Measurements from ENCODE around the gene PDIA6.

- TF ChIP-seq SNAI2 (CRISPR knock-in tag; IDR thresholded peaks at IDR 0.05) (no peak), PPARA (CRISPR knock-in tag; IDR thresholded peaks at IDR 0.05; ENCODE audit: borderline replicate concordance) (no peak), ISL1 (CRISPR knock-in tag; IDR thresholded peaks at IDR 0.05) (no peak)
These were observed 40.8 kb downstream of the PDIA6 start for GRCh38 chr2:10771786-10772185.

Measured in SK-N-SH treated with all-trans-retinoic acid at 6 μM for 48 hours (cell line).